SK-MEL-5 (cell line): ENCODE results near the gene ANKRD40. TPM values are rescaled to one million over a fixed set of nuclear protein-coding genes. Genes with fewer than 3 reads are reported as not detected.
"Not testable (repeated sequence)": the region's sequence is repeated elsewhere in the genome, so short reads cannot be mapped to it uniquely, and the experiment has no call there.

Source experiments
- DNase-seq: peaks from one replicate; pipeline ENCODE4 v3.0.0-alpha.2; 2016; ENCODE audit warnings: low read depth, low spot score
- in situ Hi-C: cut with HindIII; loops from 2 replicates; pipeline ENCODE4 v1.10.0; 2016; ENCODE audit warnings: low sequenced_read_pairs, high pct_unique_total_duplicates, low pct_unique_long_range_greater_than_20kb
- total RNA-seq: library from RNA; depleted of rRNA; stranded (reverse); fragments of >200 nt; shearing (Covaris generic); gene quantifications from 2 replicates; pipeline ENCODE4 v1.2.3, GENCODE V29; 2014

Gene ANKRD40
- total RNA-seq, 1 experiment from 2014 or later: 53.4 TPM

GRCh38 chr17:50719924-50720794 lies 12.4 kb upstream of the ANKRD40 start:
- no peak for DNase-seq
- in situ Hi-C loops: no loop called here

GRCh38 chr17:50719144-50719923 lies 11.6 kb upstream of the ANKRD40 start, which contains the start of gene LUC7L3:
TSS of gene LUC7L3 (plus strand) at chr17:50719603. CDS start at chr17:50719733, 130 bp downstream.
- DNase-seq: peak; percentile 93
- in situ Hi-C loops: no loop called here

- in situ Hi-C loops: no loop called here
- DNase-seq: no peak
These were observed 7.8 kb upstream of the ANKRD40 start for GRCh38 chr17:50715471-50715870.

- in situ Hi-C loops: no loop called here
- DNase-seq: no peak
These were observed 4.9 kb upstream of the ANKRD40 start for GRCh38 chr17:50712641-50713040.

GRCh38 chr17:50710650-50711049 lies 2.9 kb upstream of the ANKRD40 start:
- in situ Hi-C loops: no loop called here
- no peak for DNase-seq

GRCh38 chr17:50710025-50710424 lies 2.3 kb upstream of the ANKRD40 start:
- DNase-seq: no peak
- in situ Hi-C loops: no loop called here

- in situ Hi-C loops, DNase-seq: not testable (repeated sequence)
These were observed 1.3 kb upstream of the ANKRD40 start for GRCh38 chr17:50709053-50709452.

GRCh38 chr17:50708050-50709000 lies 611 bp upstream of the ANKRD40 start:
- in situ Hi-C loops: no loop called here
- peak; percentile 34 for DNase-seq

GRCh38 chr17:50703162-50703561 lies 4.6 kb downstream of the ANKRD40 start:
- in situ Hi-C loops: no loop called here
- no peak for DNase-seq

GRCh38 chr17:50699410-50699809 lies 8.3 kb downstream of the ANKRD40 start:
- no peak for DNase-seq
- in situ Hi-C loops: no loop called here

GRCh38 chr17:50697663-50698272 lies 9.9 kb downstream of the ANKRD40 start:
- no peak for DNase-seq
- in situ Hi-C loops: no loop called here

GRCh38 chr17:50697062-50697461 lies 10.7 kb downstream of the ANKRD40 start:
- DNase-seq: no peak
- in situ Hi-C loops: no loop called here

GRCh38 chr17:50696365-50696879 lies 11.3 kb downstream of the ANKRD40 start:
- in situ Hi-C loops: no loop called here
- DNase-seq: no peak

GRCh38 chr17:50693036-50693682 lies 14.6 kb downstream of the ANKRD40 start:
- in situ Hi-C loops: no loop called here
- DNase-seq: no peak

GRCh38 chr17:50692448-50693035 lies 15.2 kb downstream of the ANKRD40 start:
- in situ Hi-C loops: no loop called here
- no peak for DNase-seq
